ENCODE data around the gene P3H3. TPM values are rescaled to one million over a fixed set of nuclear protein-coding genes. Genes with fewer than 3 reads are reported as not detected.

P3H3 gene
- total and polyA plus RNA-seq, 2 experiments from 2014 or later, result 16.4 to 38.2 TPM

GRCh38 chr12:6840761-6841515 is 12.7 kb downstream of the P3H3 start, which contains the start of gene GNB3 (continued):
- TF ChIP-seq EZH2phosphoT487 (IDR thresholded peaks at IDR 0.05; ENCODE audit: unreplicated experiment), result no peak
- no peak for TF ChIP-seq CTCF (conservative IDR thresholded peaks at IDR 0.05; ENCODE audit: low read depth in 2 of 2)
- no peak for TF ChIP-seq REST (IDR thresholded peaks at IDR 0.05; ENCODE audit: unreplicated experiment)
- no peak for TF ChIP-seq CREB1 (CRISPR knock-in tag; IDR thresholded peaks at IDR 0.05; ENCODE audit: low read depth)
- no peak for TF ChIP-seq ZNF331 (CRISPR knock-in tag; IDR thresholded peaks at IDR 0.05; ENCODE audit: low read depth)
- TF ChIP-seq ZNF114 (CRISPR knock-in tag; IDR thresholded peaks at IDR 0.05), result no peak
- no peak for TF ChIP-seq NANOG (IDR thresholded peaks at IDR 0.05; ENCODE audit: borderline replicate concordance)
- no peak for TF ChIP-seq JUNB (IDR thresholded peaks at IDR 0.05; ENCODE audit: unreplicated experiment)
- no peak for TF ChIP-seq STAT1 (IDR thresholded peaks at IDR 0.05; ENCODE audit: unreplicated experiment)

GRCh38 chr12:6842075-6842474 is 13.9 kb downstream of the P3H3 start:
- Histone ChIP-seq H4K20me1 (replicated peaks; ENCODE audit: insufficient read depth) (no peaks in the 10 kb centered on the region), H3K9me2 (ENCODE audit: insufficient read depth) (no peaks in the 10 kb centered on the region), H3K4me2 (no peak overlapping the region), H3K36me3 (ENCODE audit: insufficient read depth) (peaks cover 13% of the 10 kb centered on the region), H2AFZ (no peak overlapping the region), H3K4me3 (no peak overlapping the region), H3K79me2 (replicated peaks; ENCODE audit: insufficient read depth) (no peaks in the 10 kb centered on the region), H3F3A (replicated peaks; ENCODE audit: low read depth) (peaks cover 2% of the 10 kb centered on the region; the same call in 1 of the 2 replicates), H3K27me3 (ENCODE audit: insufficient read depth) (no peaks in the 10 kb centered on the region), H3K4me1 (ENCODE audit: insufficient read depth) (peaks cover 5% of the 10 kb centered on the region; the same call in 1 of the 2 replicates), H3K27ac (ENCODE audit: low read depth) (no peak overlapping the region)
- peaks cover 65% of the 10 kb centered on the region for H3K36me3 Mint-ChIP-seq (ENCODE audit: low read depth)
- ATAC-seq (no peak), DNase-seq (ENCODE audit: low spot score) (no peak)
- H3K27me3 Mint-ChIP-seq (ENCODE audit: insufficient read depth, low read depth, poor library complexity), result peaks cover 30% of the 10 kb centered on the region
- H3K4me3 Mint-ChIP-seq, result no peak overlapping the region; the same call in 2 of the 3 replicates
- H3K27ac Mint-ChIP-seq, result no peak overlapping the region
- peaks cover 18% of the 10 kb centered on the region for H3K4me1 Mint-ChIP-seq
- H3K9me3 Mint-ChIP-seq, result no peaks in the 10 kb centered on the region
- TF ChIP-seq CTCF (conservative IDR thresholded peaks at IDR 0.05; ENCODE audit: low read depth in 2 of 2), result no peak
- TF ChIP-seq EZH2phosphoT487 (IDR thresholded peaks at IDR 0.05; ENCODE audit: unreplicated experiment), result no peak
- TF ChIP-seq NANOG (IDR thresholded peaks at IDR 0.05; ENCODE audit: borderline replicate concordance), result no peak
- no peak for TF ChIP-seq EZH2 (IDR thresholded peaks at IDR 0.05; ENCODE audit: low read depth, unreplicated experiment)
- no peak for TF ChIP-seq ZNF331 (CRISPR knock-in tag; IDR thresholded peaks at IDR 0.05; ENCODE audit: low read depth)
- no peak for TF ChIP-seq ZNF114 (CRISPR knock-in tag; IDR thresholded peaks at IDR 0.05)
- no peak for TF ChIP-seq CREB1 (CRISPR knock-in tag; IDR thresholded peaks at IDR 0.05; ENCODE audit: low read depth)
- no peak for TF ChIP-seq JUNB (IDR thresholded peaks at IDR 0.05; ENCODE audit: unreplicated experiment)
- TF ChIP-seq STAT1 (IDR thresholded peaks at IDR 0.05; ENCODE audit: unreplicated experiment), result no peak
- TF ChIP-seq ETS1 (IDR thresholded peaks at IDR 0.05), result no peak
